ENCODE measurements around the gene ABCE1.

DNA sequence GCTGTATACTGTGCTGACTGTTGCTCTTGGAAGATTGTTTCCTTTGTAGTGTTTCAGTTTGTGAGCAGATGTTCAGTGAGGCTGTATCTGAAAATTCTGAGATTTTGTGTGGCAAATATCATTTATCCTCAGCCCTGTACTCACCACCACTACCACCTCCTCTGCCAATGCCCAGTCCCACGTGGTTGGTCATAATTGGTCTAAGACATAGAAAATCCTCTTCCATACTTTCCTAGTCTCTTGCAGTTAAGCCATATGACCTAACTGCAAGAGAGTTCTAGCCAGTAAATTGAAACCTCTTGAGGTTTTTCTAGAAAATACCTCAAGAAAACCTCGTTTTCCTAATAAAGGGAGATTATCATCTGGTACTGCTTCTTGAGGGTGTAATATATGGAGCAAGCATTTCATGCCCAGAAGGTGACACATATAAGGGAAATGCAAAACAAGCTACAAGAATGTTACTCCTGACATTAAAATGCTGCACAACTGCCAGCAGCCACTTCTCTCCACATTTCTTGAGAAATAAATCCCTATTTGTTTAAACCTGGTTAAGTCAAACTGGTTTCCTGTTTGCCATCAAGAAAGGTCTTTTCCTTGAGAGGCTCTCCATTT lies 32.8 kb downstream of the ABCE1 start:
- no peak for TF ChIP-seq POLR2AphosphoS5 (IDR thresholded peaks at IDR 0.05; ENCODE audit: low read depth, low read length)
- TF ChIP-seq, protein P1, sequence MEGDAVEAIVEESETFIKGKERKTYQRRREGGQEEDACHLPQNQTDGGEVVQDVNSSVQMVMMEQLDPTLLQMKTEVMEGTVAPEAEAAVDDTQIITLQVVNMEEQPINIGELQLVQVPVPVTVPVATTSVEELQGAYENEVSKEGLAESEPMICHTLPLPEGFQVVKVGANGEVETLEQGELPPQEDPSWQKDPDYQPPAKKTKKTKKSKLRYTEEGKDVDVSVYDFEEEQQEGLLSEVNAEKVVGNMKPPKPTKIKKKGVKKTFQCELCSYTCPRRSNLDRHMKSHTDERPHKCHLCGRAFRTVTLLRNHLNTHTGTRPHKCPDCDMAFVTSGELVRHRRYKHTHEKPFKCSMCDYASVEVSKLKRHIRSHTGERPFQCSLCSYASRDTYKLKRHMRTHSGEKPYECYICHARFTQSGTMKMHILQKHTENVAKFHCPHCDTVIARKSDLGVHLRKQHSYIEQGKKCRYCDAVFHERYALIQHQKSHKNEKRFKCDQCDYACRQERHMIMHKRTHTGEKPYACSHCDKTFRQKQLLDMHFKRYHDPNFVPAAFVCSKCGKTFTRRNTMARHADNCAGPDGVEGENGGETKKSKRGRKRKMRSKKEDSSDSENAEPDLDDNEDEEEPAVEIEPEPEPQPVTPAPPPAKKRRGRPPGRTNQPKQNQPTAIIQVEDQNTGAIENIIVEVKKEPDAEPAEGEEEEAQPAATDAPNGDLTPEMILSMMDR (IDR thresholded peaks at IDR 0.05; ENCODE audit: control extremely low read depth in 1 of 3, insufficient read depth in 1 of 3, low read depth in 1 of 3, low read length in 3 of 3), result no peak
- TF ChIP-seq POLR2A (IDR thresholded peaks at IDR 0.05; ENCODE audit: control extremely low read depth in 1 of 2, low read depth in 2 of 2, low read length in 2 of 2), result peak in 1 of 2 experiments; percentile 37; a peak in 1 of 3 replicates
